Fibroblast of lung (primary cell): Measurements from ENCODE around the gene RHBDD1.

Source experiments
- EZH2 ChIP-seq: IDR thresholded peaks from 2 replicates; pipeline ENCODE4 v1.5.1; 2012; ENCODE audit warnings: low read length, control low read depth, mild to moderate bottlenecking; ENCODE audit errors: missing control alignments
- TF ChIP-seq, protein P1 (sequence below), 2 donors: IDR thresholded peaks in 1 of 2; conservative IDR thresholded peaks in 1 of 2; 1 replicate in 1 of 2; 2 replicates in 1 of 2; pipeline ENCODE4 v1.5.1; 2011 to 2012; ENCODE audit warnings: low read length in 2 of 2, control low read depth in 1 of 2, inconsistent platforms in 1 of 2, low read depth in 1 of 2, mild to moderate bottlenecking in 1 of 2

DNA sequence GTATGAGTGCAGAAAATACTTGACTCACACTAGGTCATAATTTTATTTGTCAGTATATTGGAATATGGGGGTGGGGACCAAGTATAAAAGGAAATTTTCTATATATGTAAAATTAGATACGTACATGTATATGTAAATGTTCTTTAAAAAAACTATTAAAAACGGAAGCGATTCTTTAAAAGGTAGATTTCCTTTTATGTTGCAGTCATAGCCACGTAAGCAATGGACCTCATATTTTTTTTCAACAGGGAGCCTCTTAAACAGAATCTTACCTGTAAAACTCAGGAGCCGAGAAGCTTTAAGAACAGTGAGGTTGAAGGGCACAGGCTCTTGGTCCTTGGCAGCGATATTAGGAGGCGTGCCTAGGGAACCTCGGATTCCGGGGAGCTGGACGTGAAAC lies 3.3 kb downstream of the RHBDD1 start:
- TF ChIP-seq, protein P1, sequence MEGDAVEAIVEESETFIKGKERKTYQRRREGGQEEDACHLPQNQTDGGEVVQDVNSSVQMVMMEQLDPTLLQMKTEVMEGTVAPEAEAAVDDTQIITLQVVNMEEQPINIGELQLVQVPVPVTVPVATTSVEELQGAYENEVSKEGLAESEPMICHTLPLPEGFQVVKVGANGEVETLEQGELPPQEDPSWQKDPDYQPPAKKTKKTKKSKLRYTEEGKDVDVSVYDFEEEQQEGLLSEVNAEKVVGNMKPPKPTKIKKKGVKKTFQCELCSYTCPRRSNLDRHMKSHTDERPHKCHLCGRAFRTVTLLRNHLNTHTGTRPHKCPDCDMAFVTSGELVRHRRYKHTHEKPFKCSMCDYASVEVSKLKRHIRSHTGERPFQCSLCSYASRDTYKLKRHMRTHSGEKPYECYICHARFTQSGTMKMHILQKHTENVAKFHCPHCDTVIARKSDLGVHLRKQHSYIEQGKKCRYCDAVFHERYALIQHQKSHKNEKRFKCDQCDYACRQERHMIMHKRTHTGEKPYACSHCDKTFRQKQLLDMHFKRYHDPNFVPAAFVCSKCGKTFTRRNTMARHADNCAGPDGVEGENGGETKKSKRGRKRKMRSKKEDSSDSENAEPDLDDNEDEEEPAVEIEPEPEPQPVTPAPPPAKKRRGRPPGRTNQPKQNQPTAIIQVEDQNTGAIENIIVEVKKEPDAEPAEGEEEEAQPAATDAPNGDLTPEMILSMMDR (conservative IDR thresholded peaks at IDR 0.05 in 1 of 2, IDR thresholded peaks at IDR 0.05 in 1 of 2; ENCODE audit: low read depth in 1 of 2, low read length in 2 of 2), result no peak
- no peak for TF ChIP-seq EZH2
